LNCaP clone FGC (cell line): Measurements from ENCODE around the gene CYB5B.

Experiments
- DNase-seq: peaks from one replicate; pipeline ENCODE4 v3.0.0-alpha.2; 2011; ENCODE audit warnings: low read depth
- H3K4me3 ChIP-seq: 2 replicates; pipeline ENCODE4 v1.5.1; 2011; ENCODE audit warnings: mild to moderate bottlenecking, low read depth, low read length, control low read depth
- TF ChIP-seq, protein P1 (sequence below): IDR thresholded peaks from 2 replicates; pipeline ENCODE4 v1.5.1; 2012; ENCODE audit warnings: mild to moderate bottlenecking; ENCODE audit not compliant: control insufficient read depth, insufficient read depth; ENCODE audit errors: extremely low read depth

Gene CYB5B

DNA sequence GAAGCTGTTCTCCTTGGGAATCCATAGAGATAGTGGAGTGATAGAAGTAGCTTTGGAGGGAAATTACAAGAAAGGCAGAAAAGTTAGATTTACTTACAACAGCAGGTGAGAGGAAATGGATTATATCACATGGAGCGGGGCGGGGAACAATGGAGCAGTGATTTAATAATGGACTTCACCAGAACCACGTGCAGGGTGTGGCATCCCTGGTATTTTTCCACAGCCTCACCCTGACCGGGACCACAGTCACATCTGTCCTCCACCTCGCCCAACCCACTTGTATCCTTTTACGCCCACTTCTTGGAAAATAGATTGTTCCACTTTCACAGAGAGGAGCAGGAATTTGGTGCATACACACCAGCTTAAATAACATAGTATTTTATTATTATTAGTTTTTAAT lies 15.9 kb upstream of the CYB5B start:
- no peak for DNase-seq
- H3K4me3 ChIP-seq = no peak overlapping the region
- TF ChIP-seq, protein P1, sequence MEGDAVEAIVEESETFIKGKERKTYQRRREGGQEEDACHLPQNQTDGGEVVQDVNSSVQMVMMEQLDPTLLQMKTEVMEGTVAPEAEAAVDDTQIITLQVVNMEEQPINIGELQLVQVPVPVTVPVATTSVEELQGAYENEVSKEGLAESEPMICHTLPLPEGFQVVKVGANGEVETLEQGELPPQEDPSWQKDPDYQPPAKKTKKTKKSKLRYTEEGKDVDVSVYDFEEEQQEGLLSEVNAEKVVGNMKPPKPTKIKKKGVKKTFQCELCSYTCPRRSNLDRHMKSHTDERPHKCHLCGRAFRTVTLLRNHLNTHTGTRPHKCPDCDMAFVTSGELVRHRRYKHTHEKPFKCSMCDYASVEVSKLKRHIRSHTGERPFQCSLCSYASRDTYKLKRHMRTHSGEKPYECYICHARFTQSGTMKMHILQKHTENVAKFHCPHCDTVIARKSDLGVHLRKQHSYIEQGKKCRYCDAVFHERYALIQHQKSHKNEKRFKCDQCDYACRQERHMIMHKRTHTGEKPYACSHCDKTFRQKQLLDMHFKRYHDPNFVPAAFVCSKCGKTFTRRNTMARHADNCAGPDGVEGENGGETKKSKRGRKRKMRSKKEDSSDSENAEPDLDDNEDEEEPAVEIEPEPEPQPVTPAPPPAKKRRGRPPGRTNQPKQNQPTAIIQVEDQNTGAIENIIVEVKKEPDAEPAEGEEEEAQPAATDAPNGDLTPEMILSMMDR = no peak

DNA sequence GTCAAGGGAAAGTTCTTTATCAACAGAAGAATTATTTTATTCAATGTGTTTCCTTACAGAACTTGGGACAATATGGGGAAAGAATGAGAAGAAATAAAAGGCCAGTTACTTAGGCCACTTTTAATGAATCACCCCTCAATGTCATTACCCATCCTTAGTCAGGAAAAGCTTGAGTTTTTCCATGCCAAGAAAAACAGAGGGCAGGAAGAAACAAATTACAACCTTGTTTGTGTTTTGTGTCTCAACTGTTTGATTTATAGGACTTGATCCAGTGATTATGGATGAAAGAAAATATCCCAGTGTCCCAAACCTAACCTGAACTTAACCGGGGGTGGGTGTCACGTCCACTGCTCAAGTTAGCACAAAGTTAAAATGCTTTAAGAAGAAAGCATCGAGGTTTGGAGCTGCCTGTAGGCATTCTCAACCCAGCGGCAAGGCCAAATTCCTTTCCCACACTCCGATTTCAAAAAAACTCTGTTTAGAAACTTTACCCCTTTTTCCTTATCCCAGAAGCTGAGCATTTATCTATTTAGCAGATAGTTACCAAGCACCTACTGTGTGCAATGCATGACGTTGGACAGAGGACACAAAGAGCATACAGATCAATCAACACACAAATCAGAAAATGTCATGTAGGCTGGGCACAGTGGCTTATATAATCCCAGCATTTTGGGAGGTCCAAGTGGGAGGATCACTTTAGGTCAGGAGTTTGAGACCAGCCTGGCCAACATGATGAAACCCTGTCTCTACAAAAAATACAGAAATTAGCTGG lies 14.0 kb upstream of the CYB5B start:
- H3K4me3 ChIP-seq = no peak overlapping the region
- TF ChIP-seq, protein P1 = no peak
- DNase-seq = no peak

DNA sequence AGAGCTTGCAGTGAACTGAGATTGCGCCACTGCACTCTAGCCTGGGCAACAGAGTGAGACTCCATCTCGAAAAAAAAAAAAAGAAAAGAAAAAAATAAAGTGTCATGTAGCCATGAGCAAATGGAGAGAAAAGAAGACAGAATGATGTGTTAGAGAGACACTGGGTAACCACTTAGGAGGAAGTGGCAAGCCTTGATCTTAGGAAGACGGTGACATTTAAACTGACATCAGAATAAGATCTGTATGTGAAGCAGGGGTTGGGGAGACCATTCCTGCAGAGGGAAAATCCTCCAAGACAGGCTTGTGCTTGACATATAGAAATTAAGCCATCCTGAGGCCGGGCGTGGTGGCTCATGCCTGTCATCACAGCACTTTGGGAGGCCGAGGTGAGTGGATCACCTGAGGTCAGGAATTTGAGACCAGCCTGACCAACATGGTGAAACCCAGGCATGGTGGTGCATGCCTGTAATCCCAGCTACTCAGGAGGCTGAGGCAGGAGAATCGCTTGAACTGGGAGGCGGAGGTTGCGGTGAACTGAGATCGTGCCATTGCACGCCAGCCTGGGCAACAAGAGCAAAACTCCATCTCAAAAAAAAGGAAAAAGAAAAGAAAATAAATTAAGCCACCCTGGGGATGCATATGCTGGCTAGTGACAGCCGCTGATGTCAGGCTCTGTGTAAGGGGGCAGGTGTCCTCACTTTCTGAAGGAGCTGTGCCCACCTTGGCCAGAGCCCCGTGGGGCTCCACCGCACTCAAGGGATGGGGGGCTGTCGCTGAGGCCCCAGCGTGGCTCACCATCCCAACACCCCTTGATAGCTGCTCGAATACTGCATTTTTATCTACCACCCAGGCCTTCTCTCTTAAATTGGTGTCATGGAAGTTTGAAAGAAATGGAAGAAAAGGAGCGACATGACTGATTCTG lies 13.1 kb upstream of the CYB5B start:
- TF ChIP-seq, protein P1 = no peak
- DNase-seq = no peak
- H3K4me3 ChIP-seq = no peak overlapping the region

DNA sequence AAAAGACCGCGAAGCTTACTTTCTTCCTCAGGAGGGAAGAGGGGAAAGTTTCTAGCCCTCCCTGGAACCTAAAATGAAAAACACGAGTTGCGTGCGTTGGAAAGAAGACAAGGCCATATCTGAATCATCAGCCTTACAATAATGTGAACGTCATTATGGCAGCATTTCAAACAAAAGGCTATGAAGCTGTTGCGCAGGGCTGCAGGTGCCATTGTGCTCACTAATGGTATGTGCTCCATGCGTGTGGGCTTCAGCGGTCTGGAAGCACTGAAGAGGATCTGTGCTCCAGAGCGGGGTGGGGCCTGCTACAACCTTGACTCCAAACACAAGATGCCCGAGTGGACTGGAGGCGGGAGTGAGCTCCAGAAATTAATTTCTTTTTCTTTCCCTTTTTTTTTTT lies 12.1 kb upstream of the CYB5B start:
- TF ChIP-seq, protein P1 = no peak
- no peak overlapping the region for H3K4me3 ChIP-seq
- DNase-seq = no peak

DNA sequence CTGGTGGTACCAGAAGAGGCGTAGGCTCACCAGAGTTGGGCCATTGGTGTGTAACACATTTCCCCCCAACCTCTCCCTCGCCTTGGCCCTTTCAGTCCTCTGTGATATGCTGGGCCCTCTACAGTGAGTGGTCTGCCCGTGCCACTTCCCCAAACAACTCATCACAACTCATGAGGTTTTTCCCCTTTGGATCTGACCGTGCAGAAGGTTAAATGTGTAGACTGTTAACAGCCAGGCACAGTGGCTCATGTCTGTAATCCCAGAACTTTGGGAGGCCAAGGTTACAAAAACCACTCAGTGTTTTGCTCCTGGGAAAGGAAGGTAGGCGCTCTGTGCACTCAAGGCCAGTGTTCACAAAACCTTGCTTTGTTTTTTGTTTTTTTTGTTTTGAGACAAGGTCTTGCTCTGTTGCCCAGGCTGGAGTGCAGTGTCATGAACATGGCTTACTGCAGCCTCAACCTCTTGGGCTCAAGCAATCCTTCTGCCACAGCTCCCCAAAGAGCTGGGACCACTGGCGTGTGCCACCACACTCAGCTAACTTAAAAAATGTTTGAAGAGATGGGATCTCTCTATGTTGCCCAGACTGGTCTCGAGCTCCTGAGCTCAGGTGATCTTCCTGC lies 11.3 kb upstream of the CYB5B start:
- TF ChIP-seq, protein P1 = no peak
- H3K4me3 ChIP-seq = no peak overlapping the region
- no peak for DNase-seq

DNA sequence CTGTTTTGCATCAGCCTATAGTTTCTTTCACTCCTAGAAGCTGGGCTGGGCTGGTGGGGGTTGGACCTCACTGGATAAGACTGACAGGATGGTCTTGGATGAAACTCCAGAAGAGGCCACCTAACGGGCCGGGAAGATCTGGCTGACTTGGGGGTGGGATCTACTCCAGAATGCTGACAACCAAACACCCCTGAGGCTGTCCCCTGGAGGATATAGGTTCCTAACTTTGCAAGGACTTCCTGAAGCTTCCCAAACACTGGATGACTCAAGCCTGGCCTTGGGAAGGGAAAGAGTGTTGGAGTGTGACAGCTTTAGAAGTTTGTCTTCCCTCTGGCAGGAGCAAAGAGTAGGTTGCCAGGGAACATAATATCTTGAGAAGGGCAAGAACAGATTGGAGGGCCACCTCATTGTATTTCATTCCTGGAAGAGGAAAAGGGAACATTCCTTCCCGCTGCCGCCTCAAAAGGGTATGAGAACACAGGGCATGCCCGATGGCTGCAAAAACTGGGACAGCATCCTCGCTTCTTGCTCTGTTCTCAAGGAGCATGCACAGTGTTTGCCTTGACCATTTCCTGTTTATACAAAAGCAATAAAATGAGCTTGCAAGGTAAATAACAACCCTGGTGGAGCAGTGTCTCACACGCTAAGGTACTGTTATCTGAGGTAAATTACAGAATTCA lies 6.8 kb upstream of the CYB5B start:
- TF ChIP-seq, protein P1 = no peak
- DNase-seq = peak; percentile 94
- H3K4me3 ChIP-seq = peak overlapping the region; percentile 16
